Colon (tissue), 2 donors: ENCODE measurements around the gene MOB3C.
"Not testable (repeated sequence)": the region's sequence is repeated elsewhere in the genome, so short reads cannot be mapped to it uniquely, and the experiment has no call there.

ENCODE experiments used
- FAIRE-seq: peaks from 2 replicates; lab custom pipeline; 2012; peaks lifted over from hg19 to GRCh38; lab: Jason Lieb, UNC
- donor health status: control.
- donor health status: control.

MOB3C gene

GRCh38 chr1:46616277-46617107, at the start of gene MOB3C:
Gene MOB3C (minus strand): TSS chr1:46616811. CDS start chr1:46613321, 3,490 bp downstream.
- no peak for FAIRE-seq

GRCh38 chr1:46665983-46666382, 49.4 kb upstream of the MOB3C start:
- no peak for FAIRE-seq

GRCh38 chr1:46662919-46663318, 46.3 kb upstream of the MOB3C start:
- not testable (repeated sequence) for FAIRE-seq

- FAIRE-seq = not testable (repeated sequence)
These were observed 43.5 kb upstream of the MOB3C start for GRCh38 chr1:46660116-46660515.

GRCh38 chr1:46659307-46659870, 42.8 kb upstream of the MOB3C start:
- no peak for FAIRE-seq

GRCh38 chr1:46657775-46658174, 41.2 kb upstream of the MOB3C start:
- FAIRE-seq = no peak

- FAIRE-seq = no peak
These were observed 40.0 kb upstream of the MOB3C start for GRCh38 chr1:46656643-46657042.

GRCh38 chr1:46655848-46656247, 39.2 kb upstream of the MOB3C start:
- FAIRE-seq = no peak

GRCh38 chr1:46654698-46655097, 38.1 kb upstream of the MOB3C start:
- not testable (repeated sequence) for FAIRE-seq

- no peak for FAIRE-seq
These were observed 37.4 kb upstream of the MOB3C start for GRCh38 chr1:46654012-46654411.

GRCh38 chr1:46653405-46653958, 36.9 kb upstream of the MOB3C start:
- peak; percentile 24 for FAIRE-seq

GRCh38 chr1:46652321-46653100, 35.9 kb upstream of the MOB3C start:
- no peak for FAIRE-seq

GRCh38 chr1:46651152-46651551, 34.5 kb upstream of the MOB3C start:
- not testable (repeated sequence) for FAIRE-seq

- no peak for FAIRE-seq
These were observed 33.9 kb upstream of the MOB3C start for GRCh38 chr1:46650491-46650890.

- FAIRE-seq = no peak
These were observed 33.2 kb upstream of the MOB3C start for GRCh38 chr1:46649764-46650163.

- no peak for FAIRE-seq
These were observed 31.0 kb upstream of the MOB3C start for GRCh38 chr1:46647611-46648010.

GRCh38 chr1:46646844-46647243, 30.2 kb upstream of the MOB3C start:
- no peak for FAIRE-seq

GRCh38 chr1:46646331-46646730, 29.7 kb upstream of the MOB3C start:
- FAIRE-seq = no peak

GRCh38 chr1:46645815-46646214, 29.2 kb upstream of the MOB3C start:
- no peak for FAIRE-seq

GRCh38 chr1:46643368-46643775, 26.8 kb upstream of the MOB3C start:
- FAIRE-seq = no peak

- no peak for FAIRE-seq
These were observed 25.6 kb upstream of the MOB3C start for GRCh38 chr1:46642115-46642680.

GRCh38 chr1:46639547-46639946, 22.9 kb upstream of the MOB3C start:
- no peak for FAIRE-seq
